Measurements from ENCODE around the gene MYO16.

DNA sequence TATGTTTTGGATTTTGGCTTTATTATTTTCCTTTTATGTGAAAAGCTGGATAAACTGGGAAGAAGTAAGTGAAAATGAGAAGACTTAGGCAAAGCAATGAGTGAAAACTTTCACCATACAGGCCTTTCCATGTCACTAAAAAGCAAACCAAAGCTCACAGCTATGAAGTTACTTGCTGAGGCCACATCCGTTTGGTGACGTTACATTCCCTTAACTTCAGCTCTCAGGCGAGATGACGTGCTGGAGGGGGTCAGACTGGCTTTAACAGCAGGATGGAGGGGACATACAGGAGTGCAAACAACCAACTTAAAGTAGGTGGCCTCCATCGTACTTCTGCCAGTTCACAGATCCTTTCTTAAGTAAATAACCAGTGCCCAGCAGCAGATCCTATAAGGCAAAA, 522.3 kb downstream of the MYO16 start:
- no peak for TF ChIP-seq POLR2A (IDR thresholded peaks at IDR 0.05; ENCODE audit: low read length)
- TF ChIP-seq, protein P1, sequence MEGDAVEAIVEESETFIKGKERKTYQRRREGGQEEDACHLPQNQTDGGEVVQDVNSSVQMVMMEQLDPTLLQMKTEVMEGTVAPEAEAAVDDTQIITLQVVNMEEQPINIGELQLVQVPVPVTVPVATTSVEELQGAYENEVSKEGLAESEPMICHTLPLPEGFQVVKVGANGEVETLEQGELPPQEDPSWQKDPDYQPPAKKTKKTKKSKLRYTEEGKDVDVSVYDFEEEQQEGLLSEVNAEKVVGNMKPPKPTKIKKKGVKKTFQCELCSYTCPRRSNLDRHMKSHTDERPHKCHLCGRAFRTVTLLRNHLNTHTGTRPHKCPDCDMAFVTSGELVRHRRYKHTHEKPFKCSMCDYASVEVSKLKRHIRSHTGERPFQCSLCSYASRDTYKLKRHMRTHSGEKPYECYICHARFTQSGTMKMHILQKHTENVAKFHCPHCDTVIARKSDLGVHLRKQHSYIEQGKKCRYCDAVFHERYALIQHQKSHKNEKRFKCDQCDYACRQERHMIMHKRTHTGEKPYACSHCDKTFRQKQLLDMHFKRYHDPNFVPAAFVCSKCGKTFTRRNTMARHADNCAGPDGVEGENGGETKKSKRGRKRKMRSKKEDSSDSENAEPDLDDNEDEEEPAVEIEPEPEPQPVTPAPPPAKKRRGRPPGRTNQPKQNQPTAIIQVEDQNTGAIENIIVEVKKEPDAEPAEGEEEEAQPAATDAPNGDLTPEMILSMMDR (IDR thresholded peaks at IDR 0.05), result no peak
- TF ChIP-seq POLR2AphosphoS2 (conservative IDR thresholded peaks at IDR 0.05; ENCODE audit: low read length), result no peak
- TF ChIP-seq BCL3 (IDR thresholded peaks at IDR 0.05), result no peak
- no peak for TF ChIP-seq HDAC2 (IDR thresholded peaks at IDR 0.05)
- no peak for TF ChIP-seq JUNB (IDR thresholded peaks at IDR 0.05)
- no peak for TF ChIP-seq NR3C1 (IDR thresholded peaks at IDR 0.05)
- TF ChIP-seq PHF8 (IDR thresholded peaks at IDR 0.05; ENCODE audit: borderline replicate concordance, low read depth), result no peak
- TF ChIP-seq CHD2 (IDR thresholded peaks at IDR 0.05; ENCODE audit: low read length, partially characterized antibody), result no peak
- TF ChIP-seq E2F6 (IDR thresholded peaks at IDR 0.05; ENCODE audit: borderline replicate concordance, low read depth), result no peak
- TF ChIP-seq JUN (IDR thresholded peaks at IDR 0.05), result no peak
- no peak for TF ChIP-seq ZFP36 (IDR thresholded peaks at IDR 0.05; ENCODE audit: borderline replicate concordance, partially characterized antibody)
- TF ChIP-seq MAZ (IDR thresholded peaks at IDR 0.05; ENCODE audit: borderline replicate concordance, low read depth, low read length), result no peak
